DMS53 treated with DMSO at 0.1 percent for 48 hours (cell line): ENCODE results near the gene SPTBN5.

Source experiments
- DNase-seq: peaks from one replicate; lab custom pipeline; 2025; ENCODE audit not compliant: unreplicated experiment; lab: John Stamatoyannopoulos, UW

SPTBN5 gene

DNA sequence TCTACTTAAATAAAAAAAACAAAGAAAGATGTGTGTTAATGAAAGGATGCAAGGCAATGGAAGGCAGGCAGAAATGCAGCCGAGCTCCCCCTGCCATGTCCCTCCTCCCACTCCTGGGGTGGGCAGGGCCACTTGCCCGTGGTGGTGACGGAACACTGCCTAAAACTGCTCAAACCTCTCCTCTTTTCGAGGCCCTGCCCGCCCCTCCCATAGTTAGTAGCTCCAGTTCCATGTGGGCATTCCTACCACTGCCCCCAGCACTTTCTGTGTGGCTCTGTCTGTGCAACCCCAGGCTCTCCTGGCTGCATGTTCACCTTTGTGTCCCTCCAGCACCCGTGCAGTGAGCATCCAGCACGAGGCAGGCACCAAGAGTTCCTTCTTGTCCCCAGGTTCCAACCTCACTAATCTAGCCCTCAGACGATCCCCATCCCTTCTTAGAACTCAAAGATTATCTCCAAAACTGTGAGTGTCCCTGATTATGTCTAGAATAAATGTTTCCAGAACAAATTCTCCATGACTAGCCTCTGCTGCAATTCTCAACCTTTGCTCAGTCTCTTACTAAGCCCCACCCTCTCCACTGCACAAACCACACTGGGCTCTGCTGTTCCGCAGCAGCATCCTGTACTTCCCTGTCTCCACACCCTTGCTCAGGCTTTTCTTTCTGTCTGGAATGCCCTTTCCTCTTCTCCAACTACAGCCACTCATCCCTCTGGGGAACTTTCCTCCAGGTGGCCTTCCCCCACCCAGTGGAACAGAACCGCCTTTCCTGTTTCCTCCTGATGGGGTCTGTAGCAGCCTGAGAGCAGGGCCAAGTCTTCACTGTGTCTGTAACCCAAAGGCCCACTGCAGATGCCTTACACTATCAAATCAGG, 32.6 kb upstream of the SPTBN5 start:
- DNase-seq = no peak

DNA sequence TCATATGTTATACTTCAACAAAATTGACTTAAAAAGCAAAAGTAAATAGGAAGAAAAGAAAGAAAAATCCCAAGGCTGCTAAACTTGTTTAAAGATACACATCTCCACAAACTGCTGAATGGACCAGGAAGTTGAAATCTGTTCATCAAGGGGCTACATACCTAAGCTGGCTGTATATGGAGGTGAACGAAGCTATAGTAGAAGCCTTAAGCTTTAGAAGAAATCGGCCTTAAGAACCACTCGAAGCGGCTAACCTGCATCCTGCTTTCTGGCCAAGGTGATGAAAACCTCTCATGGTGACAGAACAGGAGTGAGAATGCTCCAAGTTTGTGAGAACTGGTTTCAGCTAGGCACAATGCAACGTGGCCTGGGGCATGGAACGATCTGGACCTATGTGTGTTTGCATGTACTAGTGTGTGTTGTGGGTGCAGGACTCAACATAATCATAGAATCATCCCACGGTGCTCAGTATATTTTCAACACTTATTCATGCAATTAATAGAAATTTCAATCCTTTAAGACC, 31.3 kb upstream of the SPTBN5 start:
- no peak for DNase-seq

DNA sequence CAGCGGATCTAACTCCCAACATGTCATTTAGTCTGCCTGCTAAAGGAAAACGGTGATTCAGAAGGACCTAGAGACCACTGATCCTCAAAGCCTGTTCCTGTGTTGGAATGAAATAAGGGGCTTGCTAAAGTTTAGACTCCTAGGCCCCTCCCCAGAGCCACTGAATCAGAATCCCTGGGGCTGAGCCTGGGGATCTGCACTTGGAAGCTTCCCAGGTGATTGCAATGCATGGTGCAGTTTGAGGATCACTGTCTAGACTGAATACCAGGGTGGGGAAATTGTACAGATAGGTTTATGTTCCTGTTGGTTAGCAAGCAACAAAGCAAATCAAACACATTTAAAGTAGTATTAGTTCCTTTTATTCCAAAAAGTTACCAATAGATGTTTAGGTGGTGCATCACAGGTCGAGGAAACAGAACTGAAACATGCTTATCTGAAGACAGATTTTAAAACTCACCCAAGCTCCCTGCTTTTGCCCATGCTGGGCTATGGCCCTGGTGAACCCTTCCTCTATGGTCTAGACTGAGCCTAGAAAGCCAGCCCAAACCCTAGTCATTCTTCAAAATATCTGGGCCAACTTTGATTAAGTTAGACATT, 29.6 kb upstream of the SPTBN5 start:
- no peak for DNase-seq

DNA sequence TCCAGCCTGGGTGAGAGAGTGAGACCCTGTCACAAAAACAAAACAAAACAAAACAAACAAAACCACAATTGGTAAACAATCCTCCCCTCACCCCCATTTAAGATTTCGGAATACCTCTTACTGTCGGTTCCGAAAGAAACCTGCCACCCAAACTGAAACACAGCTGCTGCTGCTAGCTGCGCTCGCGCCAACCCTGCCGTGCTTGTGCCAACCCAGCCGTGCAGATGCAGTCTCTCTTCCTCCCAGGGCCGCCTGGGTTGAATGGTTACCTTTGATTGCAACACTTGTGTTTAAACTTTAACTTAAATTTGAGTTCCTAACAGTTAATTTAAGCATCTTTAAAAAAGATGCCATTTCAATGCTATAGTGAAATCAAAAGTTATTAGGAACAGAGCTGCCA, 28.5 kb upstream of the SPTBN5 start:
- no peak for DNase-seq

DNA sequence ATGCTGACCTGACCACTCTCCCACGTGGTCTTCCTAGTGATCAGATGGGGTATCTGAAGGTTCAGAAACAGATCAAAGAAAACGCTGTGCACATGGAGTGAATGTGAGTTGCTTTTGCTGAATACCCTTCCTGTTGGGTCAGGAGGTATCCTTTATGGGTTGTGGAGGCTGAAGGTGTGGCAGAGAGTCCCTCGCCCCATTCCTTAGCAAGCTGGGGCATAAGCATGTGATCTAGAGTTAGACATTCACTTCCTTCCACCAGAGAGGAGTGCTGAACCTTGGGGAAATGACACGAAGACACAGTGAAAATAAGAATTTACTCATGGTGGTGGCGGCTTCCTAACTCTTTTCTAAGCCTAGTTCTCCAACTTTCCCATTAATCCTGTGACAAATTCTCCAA, 27.8 kb upstream of the SPTBN5 start:
- no peak for DNase-seq

DNA sequence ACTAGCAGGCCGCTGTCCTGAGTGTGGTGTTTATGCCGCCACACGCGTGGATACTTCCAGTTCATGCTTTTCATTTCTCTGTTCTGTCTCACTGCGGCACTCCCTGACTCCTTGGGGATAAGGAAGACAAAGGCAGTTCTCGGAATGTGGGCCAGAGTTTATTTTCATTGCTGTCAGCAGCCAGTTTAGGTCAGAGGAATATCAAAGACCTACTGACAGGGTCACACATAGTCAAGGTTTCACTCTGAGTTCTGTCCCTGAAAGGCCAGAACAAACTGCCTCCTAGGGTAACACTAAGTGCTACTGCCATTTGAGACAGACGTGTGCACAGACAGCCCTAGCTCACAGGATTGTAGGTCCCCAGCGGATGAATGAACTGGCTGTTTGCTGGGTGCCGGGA, 27.3 kb upstream of the SPTBN5 start:
- no peak for DNase-seq

DNA sequence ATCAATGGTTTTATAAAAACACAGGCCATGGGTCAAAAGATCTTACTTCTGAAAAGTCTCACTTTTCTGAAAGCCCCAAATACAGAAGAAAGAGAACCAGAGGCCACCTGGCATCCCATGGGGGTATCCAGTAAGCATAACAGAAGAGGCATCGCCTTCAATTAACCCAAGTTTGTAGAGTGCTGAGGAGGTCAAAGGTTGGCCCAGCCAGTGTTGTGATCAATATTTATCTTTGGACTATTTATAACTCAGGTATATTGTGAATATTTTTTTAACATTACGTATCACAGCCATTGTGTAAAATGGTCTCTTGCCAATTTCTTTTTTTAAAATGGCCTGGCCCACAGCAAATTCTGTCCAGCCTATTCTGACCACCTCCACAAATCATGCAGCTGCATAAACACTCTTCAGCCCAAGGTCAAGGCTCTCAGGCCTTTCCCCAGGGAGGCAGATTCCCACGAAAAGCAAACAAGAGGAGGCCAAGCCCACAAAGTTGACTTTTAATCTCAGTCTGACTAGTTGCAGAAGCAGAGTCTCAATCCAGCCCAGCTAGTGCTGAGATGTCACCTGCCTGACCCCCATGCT, 26.2 kb upstream of the SPTBN5 start:
- DNase-seq = peak; percentile 18

DNA sequence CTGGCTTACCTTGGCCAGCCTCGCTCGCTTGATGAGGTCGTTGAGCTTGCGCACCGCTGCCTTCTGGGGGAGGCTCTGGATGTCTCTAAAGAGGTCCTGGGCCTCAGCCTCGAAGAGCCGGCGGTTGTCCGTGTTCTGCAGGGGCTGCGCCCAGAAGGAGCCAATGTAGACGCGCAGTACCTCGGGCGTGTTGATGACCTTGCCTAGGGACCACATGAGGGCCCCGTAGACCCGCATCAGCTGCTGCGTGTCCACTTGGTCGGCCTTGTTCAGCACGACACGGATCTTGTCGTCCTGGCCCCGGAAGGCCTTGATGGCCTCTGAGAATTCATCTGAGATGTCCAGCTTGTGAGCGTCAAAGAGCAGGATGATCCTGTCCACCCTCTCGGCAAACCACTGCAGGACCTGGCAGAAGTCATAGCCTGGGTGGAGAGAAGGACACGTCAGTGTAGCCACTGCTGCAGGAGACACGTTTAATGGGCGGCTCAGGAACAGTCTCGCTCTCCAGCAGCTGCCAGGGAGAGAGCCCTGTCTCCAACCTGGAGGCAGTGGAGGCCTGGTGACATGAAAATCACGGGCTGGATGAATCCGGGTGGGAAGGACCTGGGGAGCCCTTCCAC, 25.5 kb upstream of the SPTBN5 start:
- DNase-seq = no peak

DNA sequence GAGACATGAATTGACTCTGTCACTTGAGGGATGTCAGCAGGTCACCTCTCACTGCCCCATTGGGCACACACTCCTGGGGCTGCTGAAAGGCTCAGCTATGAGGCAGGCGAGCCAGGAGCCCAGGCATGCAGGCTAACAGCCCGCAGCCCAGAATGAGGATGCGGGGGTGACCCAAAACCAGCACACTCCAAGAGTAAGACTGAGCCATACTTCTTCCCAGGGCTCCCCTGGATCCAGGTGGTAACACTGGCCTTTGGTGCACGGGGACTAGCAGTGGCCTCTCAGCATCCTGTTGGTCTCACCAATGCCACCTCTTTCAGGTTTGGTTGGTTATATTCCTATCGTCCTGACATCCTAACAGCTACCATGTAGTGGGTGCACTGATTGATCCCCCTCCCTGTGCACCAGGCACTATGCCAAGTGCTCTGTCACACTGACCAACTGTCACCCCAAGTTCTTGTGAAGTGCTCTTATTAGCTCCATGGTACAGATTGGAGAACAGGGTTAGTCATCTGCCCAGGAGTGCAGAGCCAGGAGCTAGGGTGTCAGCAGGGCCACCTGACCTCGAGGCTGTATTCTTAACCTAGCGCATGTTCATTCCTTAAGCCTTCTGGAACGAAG, 24.8 kb upstream of the SPTBN5 start:
- DNase-seq = no peak

DNA sequence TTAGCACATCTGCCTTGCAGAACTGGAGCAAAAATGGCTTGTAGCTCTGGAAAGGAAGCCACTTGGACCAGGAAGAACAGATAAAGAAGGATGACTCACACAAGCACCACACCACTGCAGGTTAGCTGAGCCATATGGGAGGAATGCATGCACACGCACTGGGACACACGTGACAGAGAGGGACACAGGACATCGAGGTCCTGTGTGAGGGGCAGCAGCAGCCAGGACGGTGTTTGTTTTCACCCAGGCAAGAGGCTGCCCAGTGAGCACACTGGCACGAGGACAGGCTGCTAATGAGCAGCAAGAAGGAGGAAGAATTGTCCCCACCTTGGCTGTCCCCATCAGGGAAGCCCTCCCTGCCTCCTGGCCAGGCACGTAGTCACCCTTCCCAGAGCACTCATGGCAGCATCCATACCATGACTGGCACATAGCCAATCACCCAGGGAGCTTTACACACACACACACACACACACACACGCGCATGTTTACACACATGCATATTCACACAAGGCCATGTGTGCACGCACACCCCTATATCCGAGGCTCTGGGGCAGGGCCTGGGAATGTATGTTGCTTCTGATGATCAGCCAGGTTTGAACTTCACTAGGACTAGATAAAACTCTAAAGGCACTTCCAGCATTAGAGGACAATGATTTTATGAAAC, 24.0 kb upstream of the SPTBN5 start:
- DNase-seq = peak; percentile 1

DNA sequence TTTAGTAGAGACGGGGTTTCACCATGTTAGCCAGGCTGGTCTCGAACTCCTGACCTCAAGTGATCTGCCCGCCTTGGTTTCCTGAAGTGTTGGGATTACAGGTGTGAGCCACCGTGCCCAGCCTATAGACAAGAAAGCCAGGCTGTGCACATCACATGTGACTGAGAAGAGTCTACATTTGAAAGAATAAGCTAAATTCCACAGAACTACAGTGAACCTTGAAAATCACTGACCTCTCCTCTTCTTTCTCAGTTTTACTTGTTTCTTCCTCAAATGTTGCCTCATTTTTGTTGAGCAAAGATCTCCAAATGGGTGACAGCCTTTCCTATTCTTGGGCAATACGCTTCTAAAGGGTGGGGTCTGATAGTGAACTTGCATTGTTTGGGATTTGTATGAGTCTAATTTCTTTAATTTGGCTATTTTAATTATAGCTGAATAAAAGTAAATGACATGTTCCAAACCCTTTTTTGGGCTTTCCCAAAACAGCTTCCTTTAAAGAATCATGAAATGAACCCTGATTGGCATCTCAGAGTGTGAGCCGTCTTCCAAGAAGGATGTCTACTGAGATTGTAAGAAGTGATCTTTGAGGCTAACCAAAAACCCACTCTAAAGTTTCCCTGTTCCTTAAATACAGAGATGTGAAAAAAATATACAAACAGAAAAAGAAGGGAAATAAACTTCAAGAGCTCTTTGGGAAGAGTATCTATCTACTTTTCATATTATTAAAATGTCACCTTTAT, 21.6 kb upstream of the SPTBN5 start:
- no peak for DNase-seq

DNA sequence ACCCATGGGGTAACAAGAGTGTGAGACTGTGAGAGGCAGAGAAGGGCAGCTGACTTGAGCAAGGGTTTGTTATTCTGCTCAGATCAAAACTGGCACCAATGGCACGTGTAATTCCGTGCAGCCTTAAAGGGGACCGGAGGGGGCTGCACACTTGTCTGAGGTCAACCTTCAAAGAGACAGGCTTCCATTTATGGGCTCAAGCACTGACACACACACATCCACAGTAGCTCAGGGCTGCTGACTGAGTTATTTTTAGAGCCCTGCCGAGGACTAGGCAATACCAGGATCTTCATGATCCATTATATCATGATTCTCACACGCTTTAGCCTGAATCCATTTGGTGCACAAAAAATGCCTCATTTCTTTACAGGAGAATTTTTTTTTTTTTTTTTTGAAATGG, 20.6 kb upstream of the SPTBN5 start:
- no peak for DNase-seq

DNA sequence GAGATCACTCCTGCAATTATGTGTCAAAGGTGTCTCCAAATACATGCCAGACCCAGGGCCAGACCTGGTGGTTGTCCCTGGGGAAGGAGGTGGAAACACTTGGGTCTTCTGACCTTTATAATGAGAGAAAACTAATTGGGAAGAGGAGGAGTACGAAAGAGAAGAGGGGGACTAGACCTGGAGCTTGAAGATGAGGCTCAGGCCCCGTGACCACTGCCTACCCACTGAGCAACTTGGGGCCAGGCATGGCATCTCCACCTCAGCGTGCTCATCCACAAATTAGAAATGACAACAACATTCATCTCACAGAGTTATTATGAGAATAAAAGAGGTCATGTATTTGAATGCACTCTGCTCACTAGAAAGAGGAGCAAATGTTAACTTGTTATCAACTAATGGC, 19.4 kb upstream of the SPTBN5 start:
- no peak for DNase-seq

DNA sequence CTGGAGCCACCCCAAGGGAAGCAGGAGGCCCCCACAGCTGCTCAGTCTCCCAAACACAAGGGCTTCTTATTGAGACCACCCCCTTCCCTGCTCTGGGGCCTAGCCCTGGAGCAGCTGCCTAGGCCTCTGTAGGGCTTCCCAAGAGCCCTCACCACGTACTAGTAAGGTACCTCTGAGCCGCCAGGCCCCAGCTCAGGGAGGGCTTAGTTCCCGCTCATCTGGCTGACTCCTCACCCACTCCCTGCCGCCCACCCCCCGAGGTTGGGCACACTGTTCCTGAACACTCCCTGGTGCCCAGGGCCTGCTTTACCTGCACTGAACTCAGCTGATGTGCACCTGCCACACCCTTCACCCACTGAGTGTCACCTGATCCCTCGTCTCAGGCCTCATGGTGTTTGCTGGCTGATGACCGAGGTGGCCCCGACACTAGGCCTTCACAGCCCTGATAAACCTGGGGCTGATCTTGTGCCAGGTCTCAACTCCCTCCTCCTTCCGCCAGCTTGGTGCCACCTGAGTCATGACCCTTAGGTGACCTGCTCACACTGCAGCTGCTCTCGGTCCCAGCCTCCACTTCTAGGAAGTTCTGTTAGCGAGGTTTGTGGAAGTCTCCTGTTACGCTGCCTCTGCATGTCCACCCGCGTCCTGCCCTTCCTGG, 18.0 kb upstream of the SPTBN5 start:
- no peak for DNase-seq

DNA sequence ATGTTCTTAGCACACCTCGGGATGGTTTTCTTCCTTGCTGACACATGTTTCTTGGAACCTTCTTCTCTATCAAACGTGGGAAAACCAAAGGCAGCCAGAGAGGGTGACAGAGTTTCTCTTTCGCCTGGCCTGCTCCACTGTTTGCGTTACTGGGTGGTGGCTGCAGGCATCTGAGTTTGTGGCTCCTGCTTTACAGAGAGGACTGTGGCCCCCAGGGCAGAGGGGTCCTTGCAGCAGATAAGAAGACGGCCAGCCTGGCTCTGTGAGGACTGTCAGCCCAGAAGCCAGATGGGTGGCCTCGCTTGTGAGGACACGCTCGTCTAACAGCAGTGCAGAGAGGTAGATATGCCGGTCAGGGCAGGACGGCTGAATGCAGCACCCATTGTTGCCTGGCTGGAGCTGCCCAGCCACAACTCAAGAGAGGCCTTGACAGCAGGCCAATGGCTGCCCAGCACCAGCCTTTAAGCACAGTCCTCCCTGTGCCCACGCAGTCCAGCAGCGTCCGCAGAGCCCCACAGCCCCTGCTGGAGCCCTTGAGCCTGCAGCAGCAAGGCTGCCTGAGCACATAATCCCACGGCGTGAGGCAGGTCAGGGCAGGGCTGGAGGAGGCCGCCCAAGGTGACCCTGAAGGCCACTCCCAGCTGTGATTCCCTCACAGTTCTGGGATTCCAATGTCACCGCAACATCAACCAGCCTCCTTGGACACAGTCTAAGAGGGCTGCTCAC, 15.0 kb upstream of the SPTBN5 start:
- DNase-seq = no peak

DNA sequence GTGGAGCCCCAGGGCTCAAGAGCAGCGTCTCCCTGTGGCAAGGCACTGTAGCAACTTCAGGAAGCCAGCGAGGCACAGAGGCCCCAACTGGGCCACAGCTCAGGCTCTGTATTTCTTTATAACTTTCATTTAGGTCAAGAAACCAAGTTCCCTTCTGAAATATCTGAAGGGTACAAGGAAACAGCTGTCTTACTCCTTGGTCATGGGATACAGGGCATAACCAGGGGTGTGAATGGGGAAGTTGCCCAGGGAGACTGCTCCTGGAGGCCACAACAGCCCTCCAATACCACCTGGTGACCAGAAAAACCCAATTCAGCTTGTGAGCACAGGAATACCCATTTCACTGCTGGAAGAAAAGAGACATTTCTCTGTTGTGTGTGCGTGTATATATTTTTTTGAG, 13.3 kb upstream of the SPTBN5 start:
- DNase-seq = no peak

DNA sequence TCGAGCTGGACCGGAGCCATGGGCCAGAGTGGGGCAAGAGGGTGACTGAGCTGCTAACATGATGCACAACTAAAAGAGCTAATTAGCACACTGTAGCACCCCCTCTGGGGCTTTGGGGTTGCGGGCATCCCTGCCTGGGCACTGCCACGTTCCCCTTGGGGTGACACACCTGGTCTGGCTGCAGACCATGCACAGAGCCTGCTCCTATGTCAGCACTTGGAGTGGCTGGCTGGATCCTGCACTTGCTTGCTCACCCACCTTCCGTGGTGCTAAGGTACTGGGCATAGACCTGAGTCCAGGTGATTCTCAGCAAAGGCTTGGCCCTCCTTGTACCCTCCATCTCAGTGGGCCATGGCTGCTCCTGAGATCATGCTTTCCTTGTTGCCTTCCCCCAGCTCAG, 12.8 kb upstream of the SPTBN5 start:
- no peak for DNase-seq

DNA sequence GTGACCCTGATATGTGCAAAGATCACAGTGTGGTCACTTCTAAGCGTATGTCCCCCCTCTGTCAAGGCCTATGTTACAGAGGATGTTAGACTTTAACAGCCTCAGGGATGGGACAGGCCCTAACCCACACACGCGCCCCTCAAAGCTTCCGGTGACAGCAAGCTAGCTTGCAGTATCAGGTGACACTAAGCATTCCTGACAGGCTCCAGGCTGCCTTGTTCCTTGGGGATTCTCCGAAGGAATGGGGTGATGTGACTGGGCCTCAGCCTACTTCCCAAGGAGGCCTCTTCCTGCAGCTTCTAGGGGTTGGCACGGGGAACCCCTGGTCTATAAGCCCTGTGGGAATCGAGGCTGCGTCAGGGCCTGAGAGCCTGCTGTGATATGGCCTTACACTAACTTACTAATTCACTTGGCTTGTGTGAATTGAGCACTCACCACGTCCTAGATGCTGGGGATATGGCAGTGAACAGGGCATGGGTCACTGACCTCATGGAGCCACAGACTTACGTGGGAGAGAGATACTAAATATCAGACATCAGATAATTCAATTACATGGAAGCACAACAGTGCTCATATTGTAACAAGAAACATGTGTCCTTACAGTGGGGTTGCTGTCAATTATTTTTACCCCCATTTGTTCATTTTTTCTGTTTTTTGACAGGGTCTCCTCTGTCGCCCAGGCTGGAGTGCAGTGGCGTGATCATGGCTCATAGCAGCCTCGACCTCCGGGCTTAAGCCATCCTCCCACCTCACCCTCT, 11.4 kb upstream of the SPTBN5 start:
- DNase-seq = no peak
